ENCODE measurements around the gene CCDC57. TPM values are rescaled to one million over a fixed set of nuclear protein-coding genes. Genes with fewer than 3 reads are reported as not detected.

The CCDC57 gene
- total and polyA plus RNA-seq, 9 of the 15 experiments (the other 6 are each of a cell fraction or from before 2014, with no cell fraction given), result 0.83 to 36.2 (median 13.6) TPM

- TF ChIP-seq E2F6 (IDR thresholded peaks at IDR 0.05; ENCODE audit: borderline replicate concordance in 1 of 2, extremely low read depth in 1 of 2, insufficient read depth in 1 of 2, insufficient read length in 1 of 2, low read depth in 1 of 2, low read length in 1 of 2, poor library complexity in 1 of 2, severe bottlenecking in 1 of 2) (peak in 1 of 2 experiments; percentile 44), ASH1L (IDR thresholded peaks at IDR 0.05; ENCODE audit: borderline replicate concordance, low read depth, partially characterized antibody) (peak; percentile 46), ZNF583 (CRISPR knock-in tag; IDR thresholded peaks at IDR 0.05) (peak; percentile 64), SPI1 (IDR thresholded peaks at IDR 0.05; ENCODE audit: borderline replicate concordance, low read depth, low read length) (0 out of 2 replicates have a peak, but pooled peaks have one; percentile 28), MYNN (IDR thresholded peaks at IDR 0.05) (0 out of 2 replicates have a peak, but pooled peaks have one; percentile 19), MYNN (CRISPR knock-in tag; IDR thresholded peaks at IDR 0.05) (no peak), CREB1 (IDR thresholded peaks at IDR 0.05) (peak; percentile 48; the same call in 1 of the 2 replicates), CREB1 (CRISPR knock-in tag; IDR thresholded peaks at IDR 0.05) (peak; percentile 46; the same call in 1 of the 2 replicates), FOXK1 (CRISPR knock-in tag; IDR thresholded peaks at IDR 0.05; ENCODE audit: borderline replicate concordance) (0 out of 2 replicates have a peak, but pooled peaks have one; percentile 59), GABPB1 (CRISPR knock-in tag; IDR thresholded peaks at IDR 0.05) (peak; percentile 27; the same call in 1 of the 2 replicates), SMAD1 (IDR thresholded peaks at IDR 0.05; ENCODE audit: low read depth, low read length, partially characterized antibody) (peak; percentile 37), MAZ (CRISPR knock-in tag; conservative IDR thresholded peaks at IDR 0.05 in 1 of 2, IDR thresholded peaks at IDR 0.05 in 1 of 2) (peak; percentile 67 to 86), SMARCE1 (IDR thresholded peaks at IDR 0.05) (no peak), SRF (CRISPR knock-in tag; IDR thresholded peaks at IDR 0.05) (no peak), TFAP4 (CRISPR knock-in tag; IDR thresholded peaks at IDR 0.05; ENCODE audit: borderline replicate concordance) (peak; percentile 87), FOXM1 (IDR thresholded peaks at IDR 0.05; ENCODE audit: low read depth) (no peak), FOXM1 (CRISPR knock-in tag; IDR thresholded peaks at IDR 0.05; ENCODE audit: low read depth) (no peak), ZNF175 (CRISPR knock-in tag; IDR thresholded peaks at IDR 0.05; ENCODE audit: low read depth) (no peak), DMBX1 (CRISPR knock-in tag; IDR thresholded peaks at IDR 0.05; ENCODE audit: borderline replicate concordance) (peak; percentile 79; the same call in 1 of the 2 replicates), PHF8 (IDR thresholded peaks at IDR 0.05; ENCODE audit: borderline replicate concordance, low read length) (peak; percentile 55; the same call in 1 of the 2 replicates), ZNF354B (CRISPR knock-in tag; IDR thresholded peaks at IDR 0.05) (no peak), ZNF384 (IDR thresholded peaks at IDR 0.05; ENCODE audit: low read depth, low read length) (0 out of 2 replicates have a peak, but pooled peaks have one; percentile 20), ZNF217 (CRISPR knock-in tag; IDR thresholded peaks at IDR 0.05) (no peak)
Observed at GRCh38 chr17:82205720-82206508, 6.7 kb downstream of the CCDC57 start (continued).
